ENCODE data around the gene KCNH1.

KCNH1 gene

DNA sequence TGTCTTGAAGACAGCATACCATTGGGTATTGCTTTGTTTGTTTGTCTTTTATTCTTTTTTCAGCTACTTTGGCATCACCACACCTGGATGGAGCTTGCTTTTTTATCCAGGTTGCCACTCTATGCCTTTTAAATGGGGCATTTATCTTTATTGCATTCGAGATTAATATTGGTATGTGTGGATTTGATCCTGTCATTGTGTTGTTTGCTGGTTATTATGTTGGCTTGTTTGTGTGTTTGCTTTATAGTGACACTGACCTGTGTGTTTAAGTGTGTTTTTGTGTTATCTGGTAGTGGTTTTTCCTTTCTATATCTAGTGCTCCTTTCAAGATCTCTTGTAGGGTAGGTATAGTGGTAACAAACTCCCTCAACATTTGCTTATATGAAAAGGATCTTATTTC lies 24.9 kb upstream of the KCNH1 start:
- Histone ChIP-seq H3K23ac (ENCODE audit: low read length) (no peak overlapping the region), H3K4me1 (ENCODE audit: control insufficient read depth, low read depth, low read length) (no peaks in the 10 kb centered on the region), H3K18ac (ENCODE audit: low read length) (no peak overlapping the region), H3K79me1 (ENCODE audit: low read length) (no peaks in the 10 kb centered on the region), H3K79me2 (ENCODE audit: control insufficient read depth, insufficient read depth, low read length) (no peaks in the 10 kb centered on the region), H3K27me3 (ENCODE audit: insufficient read depth, low read length, poor library complexity) (no peaks in the 10 kb centered on the region), H2BK5ac (ENCODE audit: low read length) (no peak overlapping the region), H4K5ac (ENCODE audit: low read length) (no peak overlapping the region), H4K8ac (ENCODE audit: low read depth, low read length) (no peak overlapping the region), H3K4me3 (ENCODE audit: low read length) (no peak overlapping the region), H3K27ac (ENCODE audit: low read depth, low read length) (no peak overlapping the region), H2BK15ac (replicated peaks; ENCODE audit: low read depth) (no peak overlapping the region), H3K4me2 (ENCODE audit: low read length) (no peak overlapping the region), H3K4ac (ENCODE audit: low read depth, low read length) (no peak overlapping the region), H3K56ac (ENCODE audit: low read length) (no peak overlapping the region), H3K9ac (ENCODE audit: low read length) (no peak overlapping the region), H3K36me3 (ENCODE audit: control insufficient read depth, insufficient read depth, low read length) (no peaks in the 10 kb centered on the region), H2BK120ac (ENCODE audit: low read depth, low read length) (no peak overlapping the region), H2AK5ac (ENCODE audit: low read length) (no peak overlapping the region)
- no peak for DNase-seq
- no CpG with 5 or more reads among the region's 1 CpG for whole genome bisulfite sequencing (ENCODE audit: extremely low coverage, insufficient coverage, low lambda C conversion rate)

GRCh38 chr1:211155040-211155439 lies 21.1 kb upstream of the KCNH1 start:
- H2BK15ac ChIP-seq (replicated peaks; ENCODE audit: low read depth): no peak overlapping the region
- no peaks in the 10 kb centered on the region for H3K79me2 ChIP-seq (ENCODE audit: control insufficient read depth, insufficient read depth, low read length)
- no CpG with 5 or more reads among the region's 2 CpGs for WGBS (ENCODE audit: extremely low coverage, insufficient coverage, low lambda C conversion rate)
- H3K27me3 ChIP-seq (ENCODE audit: insufficient read depth, low read length, poor library complexity): no peaks in the 10 kb centered on the region
- no peaks in the 10 kb centered on the region for H3K36me3 ChIP-seq (ENCODE audit: control insufficient read depth, insufficient read depth, low read length)
- H3K4me2 ChIP-seq (ENCODE audit: low read length): no peak overlapping the region
- no peak overlapping the region for H3K4ac ChIP-seq (ENCODE audit: low read depth, low read length)
- no peak overlapping the region for H4K5ac ChIP-seq (ENCODE audit: low read length)
- no peak overlapping the region for H3K27ac ChIP-seq (ENCODE audit: low read depth, low read length)
- H3K9ac ChIP-seq (ENCODE audit: low read length): no peak overlapping the region
- H3K4me3 ChIP-seq (ENCODE audit: low read length): no peak overlapping the region
- no peak for DNase-seq
- H2BK5ac ChIP-seq (ENCODE audit: low read length): no peak overlapping the region
- no peaks in the 10 kb centered on the region for H3K4me1 ChIP-seq (ENCODE audit: control insufficient read depth, low read depth, low read length)
- no peak overlapping the region for H2BK120ac ChIP-seq (ENCODE audit: low read depth, low read length)
- H3K18ac ChIP-seq (ENCODE audit: low read length): no peak overlapping the region
- no peaks in the 10 kb centered on the region for H3K79me1 ChIP-seq (ENCODE audit: low read length)
- no peak overlapping the region for H2AK5ac ChIP-seq (ENCODE audit: low read length)
- no peak overlapping the region for H3K56ac ChIP-seq (ENCODE audit: low read length)
- no peak overlapping the region for H4K8ac ChIP-seq (ENCODE audit: low read depth, low read length)
- H3K23ac ChIP-seq (ENCODE audit: low read length): no peak overlapping the region

DNA sequence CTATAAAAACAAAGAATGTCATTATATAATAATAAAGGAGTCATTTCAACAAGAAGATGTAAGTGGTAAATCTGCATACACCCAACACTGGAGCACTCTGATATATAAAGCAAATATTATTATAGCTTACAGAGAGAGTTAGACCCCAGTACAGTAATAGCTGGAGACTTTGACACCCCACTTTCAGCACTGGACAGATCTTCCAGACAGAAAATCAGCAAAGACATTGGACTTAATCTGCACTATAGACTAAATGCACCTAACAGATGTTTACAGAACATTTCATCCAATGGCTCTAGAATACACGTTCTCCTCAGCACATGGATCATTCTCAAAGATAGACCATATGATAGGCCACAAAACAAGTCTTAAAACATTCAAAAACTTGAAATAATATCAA lies 20.0 kb upstream of the KCNH1 start:
- H2BK5ac ChIP-seq (ENCODE audit: low read length): no peak overlapping the region

GRCh38 chr1:211148366-211148765 lies 14.4 kb upstream of the KCNH1 start:
- H3K27ac ChIP-seq (ENCODE audit: low read depth, low read length): no peak overlapping the region
- H3K23ac ChIP-seq (ENCODE audit: low read length): no peak overlapping the region
- no peak overlapping the region for H4K5ac ChIP-seq (ENCODE audit: low read length)
- H3K79me1 ChIP-seq (ENCODE audit: low read length): no peaks in the 10 kb centered on the region
- no peak for DNase-seq
- no peak overlapping the region for H2BK15ac ChIP-seq (replicated peaks; ENCODE audit: low read depth)
- no peak overlapping the region for H3K9ac ChIP-seq (ENCODE audit: low read length)
- no CpG with 5 or more reads among the region's 5 CpGs for WGBS (ENCODE audit: extremely low coverage, insufficient coverage, low lambda C conversion rate)
- H2BK5ac ChIP-seq (ENCODE audit: low read length): no peak overlapping the region
- no peak overlapping the region for H2BK120ac ChIP-seq (ENCODE audit: low read depth, low read length)
- no peak overlapping the region for H3K4me3 ChIP-seq (ENCODE audit: low read length)
- no peak overlapping the region for H3K18ac ChIP-seq (ENCODE audit: low read length)
- H2AK5ac ChIP-seq (ENCODE audit: low read length): no peak overlapping the region
- H4K8ac ChIP-seq (ENCODE audit: low read depth, low read length): no peak overlapping the region
- H3K4me1 ChIP-seq (ENCODE audit: control insufficient read depth, low read depth, low read length): no peaks in the 10 kb centered on the region
- no peak overlapping the region for H3K4me2 ChIP-seq (ENCODE audit: low read length)
- H3K4ac ChIP-seq (ENCODE audit: low read depth, low read length): no peak overlapping the region
- H3K79me2 ChIP-seq (ENCODE audit: control insufficient read depth, insufficient read depth, low read length): no peaks in the 10 kb centered on the region
- H3K27me3 ChIP-seq (ENCODE audit: insufficient read depth, low read length, poor library complexity): no peaks in the 10 kb centered on the region
- no peak overlapping the region for H3K56ac ChIP-seq (ENCODE audit: low read length)
- no peaks in the 10 kb centered on the region for H3K36me3 ChIP-seq (ENCODE audit: control insufficient read depth, insufficient read depth, low read length)

More for the DNA sequence above, 20.0 kb upstream of the KCNH1 start:
- Histone ChIP-seq H3K79me2 (ENCODE audit: control insufficient read depth, insufficient read depth, low read length) (no peaks in the 10 kb centered on the region), H3K18ac (ENCODE audit: low read length) (no peak overlapping the region), H3K27ac (ENCODE audit: low read depth, low read length) (no peak overlapping the region), H4K8ac (ENCODE audit: low read depth, low read length) (no peak overlapping the region), H3K23ac (ENCODE audit: low read length) (no peak overlapping the region), H3K4me2 (ENCODE audit: low read length) (no peak overlapping the region), H3K9ac (ENCODE audit: low read length) (no peak overlapping the region), H3K36me3 (ENCODE audit: control insufficient read depth, insufficient read depth, low read length) (no peaks in the 10 kb centered on the region), H2BK120ac (ENCODE audit: low read depth, low read length) (no peak overlapping the region), H4K5ac (ENCODE audit: low read length) (no peak overlapping the region), H3K27me3 (ENCODE audit: insufficient read depth, low read length, poor library complexity) (no peaks in the 10 kb centered on the region), H2AK5ac (ENCODE audit: low read length) (no peak overlapping the region), H3K56ac (ENCODE audit: low read length) (no peak overlapping the region), H3K4ac (ENCODE audit: low read depth, low read length) (no peak overlapping the region), H2BK15ac (replicated peaks; ENCODE audit: low read depth) (no peak overlapping the region), H3K4me1 (ENCODE audit: control insufficient read depth, low read depth, low read length) (no peaks in the 10 kb centered on the region), H3K79me1 (ENCODE audit: low read length) (no peaks in the 10 kb centered on the region), H3K4me3 (ENCODE audit: low read length) (no peak overlapping the region)
- DNase-seq: no peak
- no CpG with 5 or more reads among the region's 1 CpG for WGBS (ENCODE audit: extremely low coverage, insufficient coverage, low lambda C conversion rate)

DNA sequence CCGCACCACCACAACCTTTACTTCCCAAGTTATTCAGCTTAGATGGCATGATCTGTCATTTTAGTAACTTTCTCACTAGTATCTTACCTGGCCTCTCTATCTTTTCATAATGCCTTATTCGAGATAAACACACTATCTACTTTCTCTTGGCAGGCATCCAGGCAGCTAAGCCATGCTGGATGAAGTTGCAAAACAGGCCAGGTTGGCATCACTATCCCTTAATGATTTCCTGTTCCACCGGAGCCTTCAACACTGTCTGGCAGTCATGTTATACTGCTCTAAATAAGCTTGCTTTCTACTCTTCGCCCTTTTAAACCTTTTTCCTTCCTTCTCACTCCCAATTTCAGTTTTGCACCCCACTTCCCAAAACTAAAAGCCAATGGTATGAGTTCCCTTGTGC lies 12.0 kb upstream of the KCNH1 start:
- Histone ChIP-seq H3K36me3 (ENCODE audit: control insufficient read depth, insufficient read depth, low read length) (no peaks in the 10 kb centered on the region), H2BK5ac (ENCODE audit: low read length) (no peak overlapping the region), H2BK120ac (ENCODE audit: low read depth, low read length) (no peak overlapping the region), H3K27ac (ENCODE audit: low read depth, low read length) (no peak overlapping the region), H4K8ac (ENCODE audit: low read depth, low read length) (no peak overlapping the region), H3K18ac (ENCODE audit: low read length) (no peak overlapping the region), H3K79me2 (ENCODE audit: control insufficient read depth, insufficient read depth, low read length) (no peaks in the 10 kb centered on the region), H3K79me1 (ENCODE audit: low read length) (no peaks in the 10 kb centered on the region), H3K27me3 (ENCODE audit: insufficient read depth, low read length, poor library complexity) (no peaks in the 10 kb centered on the region), H3K56ac (ENCODE audit: low read length) (no peak overlapping the region), H3K9ac (ENCODE audit: low read length) (no peak overlapping the region), H4K5ac (ENCODE audit: low read length) (no peak overlapping the region), H2AK5ac (ENCODE audit: low read length) (no peak overlapping the region), H3K4me2 (ENCODE audit: low read length) (no peak overlapping the region), H3K23ac (ENCODE audit: low read length) (no peak overlapping the region), H2BK15ac (replicated peaks; ENCODE audit: low read depth) (no peak overlapping the region), H3K4ac (ENCODE audit: low read depth, low read length) (no peak overlapping the region), H3K4me3 (ENCODE audit: low read length) (no peak overlapping the region), H3K4me1 (ENCODE audit: control insufficient read depth, low read depth, low read length) (no peaks in the 10 kb centered on the region)
- 100% methylated on average over 2 of the region's 4 CpGs for WGBS (ENCODE audit: extremely low coverage, insufficient coverage, low lambda C conversion rate)
- no peak for DNase-seq

- no peak overlapping the region for H4K5ac ChIP-seq (ENCODE audit: low read length)
- no peak overlapping the region for H3K27ac ChIP-seq (ENCODE audit: low read depth, low read length)
- H3K4me3 ChIP-seq (ENCODE audit: low read length): no peak overlapping the region
- DNase-seq: peak; percentile 75
- H3K36me3 ChIP-seq (ENCODE audit: control insufficient read depth, insufficient read depth, low read length): no peaks in the 10 kb centered on the region
- H3K79me2 ChIP-seq (ENCODE audit: control insufficient read depth, insufficient read depth, low read length): no peaks in the 10 kb centered on the region
- no peaks in the 10 kb centered on the region for H3K4me1 ChIP-seq (ENCODE audit: control insufficient read depth, low read depth, low read length)
- H3K9ac ChIP-seq (ENCODE audit: low read length): no peak overlapping the region
- H3K27me3 ChIP-seq (ENCODE audit: insufficient read depth, low read length, poor library complexity): peaks cover 11% of the 10 kb centered on the region
- H2AK5ac ChIP-seq (ENCODE audit: low read length): no peak overlapping the region
- no peak overlapping the region for H2BK5ac ChIP-seq (ENCODE audit: low read length)
- H2BK15ac ChIP-seq (replicated peaks; ENCODE audit: low read depth): no peak overlapping the region
- H2BK120ac ChIP-seq (ENCODE audit: low read depth, low read length): no peak overlapping the region
- no CpG with 5 or more reads among the region's 5 CpGs for WGBS (ENCODE audit: extremely low coverage, insufficient coverage, low lambda C conversion rate)
- no peak overlapping the region for H3K23ac ChIP-seq (ENCODE audit: low read length)
- H3K4ac ChIP-seq (ENCODE audit: low read depth, low read length): no peak overlapping the region
- no peak overlapping the region for H3K18ac ChIP-seq (ENCODE audit: low read length)
- no peak overlapping the region for H3K4me2 ChIP-seq (ENCODE audit: low read length)
- no peaks in the 10 kb centered on the region for H3K79me1 ChIP-seq (ENCODE audit: low read length)
- H4K8ac ChIP-seq (ENCODE audit: low read depth, low read length): no peak overlapping the region
- H3K56ac ChIP-seq (ENCODE audit: low read length): no peak overlapping the region
Measured at GRCh38 chr1:211135342-211135950, 1.5 kb upstream of the KCNH1 start.

Data from mesendoderm (in vitro differentiated cells).